ENCODE results near the gene ZBTB18. TPM values are rescaled to one million over a fixed set of nuclear protein-coding genes. Genes with fewer than 3 reads are reported as not detected.

The ZBTB18 gene
- total RNA-seq, 1 donor from 2014 or later, result 515 TPM

- DNase-seq (ENCODE audit: low spot score in 2 of 2) (no peak), FAIRE-seq (no peak)
Observed at GRCh38 chr1:244057474-244058385, 6.6 kb downstream of the ZBTB18 start.

GRCh38 chr1:244060117-244060516, 9.0 kb downstream of the ZBTB18 start:
- DNase-seq (ENCODE audit: low spot score in 2 of 2) (no peak), FAIRE-seq (peak; percentile 45)

DNA sequence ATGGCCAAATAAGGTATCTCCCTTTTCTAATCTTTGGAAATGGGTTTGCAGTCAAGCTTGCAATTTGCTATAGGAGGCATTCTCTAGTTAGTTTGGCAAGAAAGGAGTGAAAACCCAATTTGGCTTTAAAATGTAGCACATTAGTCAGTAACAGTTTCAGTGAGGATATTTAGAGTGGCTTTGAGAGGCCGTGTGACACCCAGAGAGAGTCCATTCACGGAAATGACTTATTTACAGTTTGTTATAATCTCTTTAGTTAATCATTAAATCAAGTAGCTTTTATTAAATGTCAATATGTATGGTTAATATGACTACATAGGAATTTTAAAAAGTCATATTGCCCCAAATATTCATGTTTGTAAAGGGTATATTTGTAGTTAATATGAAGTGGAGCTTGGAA, 9.6 kb downstream of the ZBTB18 start:
- FAIRE-seq (no peak), DNase-seq (ENCODE audit: low spot score in 2 of 2) (no peak)

DNA sequence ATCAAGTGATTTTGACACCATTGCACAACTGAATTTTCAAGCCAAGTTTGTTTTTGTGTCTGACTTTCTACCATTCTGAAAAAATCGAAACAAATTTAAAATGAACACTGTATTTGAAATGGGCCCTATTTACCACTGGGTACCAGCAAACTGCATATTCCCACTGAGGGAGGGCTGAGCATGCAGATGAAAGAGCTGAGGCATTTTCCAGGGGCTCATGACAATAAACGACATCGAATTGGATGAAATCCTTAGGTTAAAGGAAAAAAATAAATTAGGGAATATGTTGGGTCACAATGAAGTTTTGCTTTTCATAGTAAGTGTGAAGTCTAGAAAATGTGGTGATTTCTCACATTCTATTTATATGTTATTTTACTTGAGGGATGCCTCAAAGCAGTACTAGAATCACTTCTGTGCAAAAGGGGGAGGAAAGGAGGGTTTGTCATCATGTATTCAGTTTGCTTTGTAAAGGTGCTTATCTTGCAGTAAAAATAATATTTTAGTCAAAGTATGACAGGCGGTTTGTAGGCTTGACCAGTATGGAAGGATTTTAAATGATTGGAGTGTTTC, 11.2 kb downstream of the ZBTB18 start:
- no peak for FAIRE-seq
- DNase-seq (ENCODE audit: low spot score in 2 of 2), result no peak

DNA sequence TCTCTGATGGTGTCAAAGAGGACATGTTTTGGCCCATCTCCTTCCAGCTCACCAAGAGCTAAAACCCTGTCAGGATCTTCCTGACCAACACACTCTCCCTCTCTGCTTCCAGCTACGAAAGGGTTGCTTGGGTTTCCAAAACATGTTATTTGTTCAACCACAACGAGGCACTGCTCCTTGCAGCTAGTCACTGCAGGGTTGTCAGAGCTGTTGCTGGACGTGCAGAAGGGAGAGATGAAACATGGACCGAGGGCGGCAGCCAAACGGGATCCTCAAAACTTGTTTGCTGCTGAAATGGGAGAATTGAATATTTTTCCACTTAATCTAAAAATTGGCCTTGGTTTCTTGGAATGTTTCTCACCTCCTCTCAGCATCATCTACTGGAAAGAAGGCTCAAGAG, 12.4 kb downstream of the ZBTB18 start:
- FAIRE-seq (no peak), DNase-seq (ENCODE audit: low spot score in 2 of 2) (no peak)

DNA sequence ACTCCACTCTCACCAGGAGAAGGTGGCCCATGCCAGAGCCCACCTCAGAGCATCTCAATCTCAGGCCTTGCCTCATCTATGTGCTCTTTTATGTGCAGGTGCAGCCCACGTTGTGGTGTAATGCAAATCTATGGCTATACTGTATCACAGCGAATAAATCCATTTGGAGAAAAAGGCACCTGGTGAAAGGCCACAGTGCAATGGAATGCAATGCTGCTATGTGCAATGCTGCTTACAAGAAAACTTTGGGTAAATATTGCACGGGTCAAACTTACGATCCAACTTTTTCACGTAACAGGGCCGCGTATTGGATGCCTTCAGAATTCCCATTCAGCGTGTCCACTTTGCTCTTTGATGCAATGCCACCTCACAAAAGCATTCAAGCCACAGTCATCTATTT, 13.5 kb downstream of the ZBTB18 start:
- DNase-seq (ENCODE audit: low spot score in 2 of 2) (no peak), FAIRE-seq (no peak)

DNA sequence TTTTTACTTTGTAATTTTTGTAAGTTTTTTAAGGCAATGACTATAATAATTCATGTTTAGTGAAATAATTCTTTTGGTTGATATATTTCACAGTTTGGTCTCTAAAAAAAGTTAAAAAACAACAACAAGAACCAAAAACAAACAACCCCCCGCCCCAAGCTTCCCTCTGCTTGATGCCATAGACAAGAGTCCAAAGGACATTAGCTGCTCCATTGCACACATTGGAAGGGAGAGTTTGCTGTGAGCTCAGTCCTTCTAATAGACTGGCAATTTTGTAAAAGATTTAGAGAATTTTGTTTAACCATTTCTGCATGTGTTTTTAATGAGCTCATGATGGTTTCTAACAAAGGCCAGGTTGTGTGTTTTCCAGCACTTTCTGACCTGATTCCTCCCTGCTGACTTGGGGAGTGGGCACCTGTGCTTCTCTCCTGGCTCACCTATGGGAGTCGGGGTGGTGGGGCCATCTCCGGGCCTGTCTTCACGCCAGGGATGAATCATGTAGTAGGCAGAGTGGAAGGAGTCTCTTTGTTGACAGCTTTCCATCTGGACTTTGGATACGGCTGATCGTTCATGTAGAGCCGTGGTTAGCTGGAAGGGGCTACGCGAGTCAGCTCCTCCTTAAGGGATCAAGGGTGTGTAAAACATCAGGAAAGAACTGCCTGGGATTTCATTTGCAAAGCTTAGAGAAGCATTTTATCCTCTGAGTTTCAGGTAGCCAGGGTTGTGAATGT, 14.1 kb downstream of the ZBTB18 start:
- FAIRE-seq (no peak), DNase-seq (ENCODE audit: low spot score in 2 of 2) (no peak)

DNA sequence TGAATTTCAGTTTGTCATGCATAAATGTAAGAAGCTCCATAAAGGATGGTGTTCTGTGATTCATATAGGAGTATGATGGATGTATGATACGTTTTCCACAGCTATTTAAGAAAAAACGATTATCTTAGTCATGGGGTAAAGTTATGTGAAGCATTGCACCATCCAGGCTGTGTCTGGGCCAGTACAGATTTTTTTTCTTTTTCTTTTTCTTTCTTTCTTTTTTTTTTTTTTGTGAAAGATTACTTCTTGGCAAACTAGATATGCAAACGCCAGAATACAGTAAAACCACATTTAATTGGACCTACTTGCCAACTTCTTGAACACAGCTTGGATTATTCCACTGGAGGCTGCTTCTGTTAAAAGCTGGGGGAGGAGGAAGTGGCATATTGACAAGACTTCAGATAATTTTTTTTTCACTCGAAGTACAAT, 14.9 kb downstream of the ZBTB18 start:
- FAIRE-seq, result no peak
- no peak for DNase-seq (ENCODE audit: low spot score in 2 of 2)

- no peak for DNase-seq (ENCODE audit: low spot score in 2 of 2)
- no peak for FAIRE-seq
Observed at GRCh38 chr1:244066954-244067716, 16.1 kb downstream of the ZBTB18 start.

DNA sequence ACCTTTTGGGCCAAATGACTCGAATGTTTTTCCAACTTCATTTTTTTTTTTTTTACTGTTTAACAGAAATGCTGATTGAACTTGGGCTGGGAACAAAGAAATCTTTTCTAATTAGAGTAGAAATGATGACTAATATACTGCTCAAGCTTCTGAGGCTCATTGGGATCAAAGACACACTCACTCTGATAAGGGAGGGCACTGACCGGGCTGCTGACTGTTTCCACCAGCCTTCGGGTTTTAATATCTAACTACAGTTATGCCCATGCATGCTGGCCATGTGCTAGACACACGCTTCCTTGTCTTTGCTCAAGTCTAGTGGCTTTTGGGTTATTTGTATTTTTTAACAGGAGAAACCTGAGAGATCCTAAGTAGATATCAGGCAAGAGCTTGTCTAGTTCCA, 16.8 kb downstream of the ZBTB18 start:
- FAIRE-seq (no peak), DNase-seq (ENCODE audit: low spot score in 2 of 2) (no peak)

DNA sequence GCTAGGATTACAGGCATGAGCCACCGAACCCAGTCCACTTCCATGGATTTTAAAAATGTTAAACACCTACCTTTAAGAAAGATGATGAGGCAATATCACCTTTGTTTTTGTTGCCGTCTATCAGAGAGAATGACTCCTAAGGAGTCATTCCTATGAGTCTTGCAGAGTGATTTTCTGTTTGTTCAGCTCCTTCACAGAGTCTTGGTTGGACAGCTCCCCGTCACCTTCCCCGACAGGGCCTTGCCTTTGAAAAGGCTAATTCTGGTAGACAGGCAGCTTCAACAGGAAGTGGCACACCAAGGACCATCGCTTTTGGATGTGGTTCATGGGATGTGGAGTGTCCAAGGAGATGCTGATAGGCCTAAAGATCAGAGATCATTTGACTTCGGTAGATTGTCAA, 17.5 kb downstream of the ZBTB18 start:
- DNase-seq (ENCODE audit: low spot score in 2 of 2) (no peak), FAIRE-seq (no peak)

DNA sequence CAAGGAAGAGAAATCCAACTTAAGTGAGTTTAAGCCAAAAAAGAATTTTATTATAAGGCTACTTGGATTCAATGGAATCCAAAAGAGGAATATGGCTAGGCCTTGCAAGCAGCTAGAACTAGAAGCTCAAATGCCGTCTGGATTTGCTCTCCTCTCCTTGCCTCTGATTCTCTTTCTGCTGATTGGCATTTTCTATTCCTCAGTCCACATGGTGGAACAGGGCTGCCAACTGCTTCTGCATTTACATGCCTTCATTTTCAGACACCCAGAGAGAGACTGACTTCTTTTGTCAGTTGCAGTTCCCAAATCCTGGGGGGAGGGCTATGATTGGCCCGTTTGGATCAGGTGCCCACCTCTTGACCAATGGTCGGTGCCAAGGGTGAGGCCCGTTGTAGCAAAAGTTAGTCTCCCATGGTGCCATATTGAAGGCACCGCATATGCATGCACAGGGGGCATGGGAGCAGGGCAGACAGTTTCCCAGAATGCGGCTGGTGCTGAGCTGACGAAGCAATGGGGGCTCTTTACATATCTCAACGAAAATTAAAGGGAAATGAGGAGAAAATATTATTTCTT, 18.3 kb downstream of the ZBTB18 start:
- no peak for DNase-seq (ENCODE audit: low spot score in 2 of 2)
- no peak for FAIRE-seq

- DNase-seq (ENCODE audit: low spot score in 2 of 2) (no peak), FAIRE-seq (no peak)
Observed at GRCh38 chr1:244074559-244075171, 23.6 kb downstream of the ZBTB18 start.

GRCh38 chr1:244075247-244075722, 24.2 kb downstream of the ZBTB18 start:
- FAIRE-seq, result no peak
- no peak for DNase-seq (ENCODE audit: low spot score in 2 of 2)

DNA sequence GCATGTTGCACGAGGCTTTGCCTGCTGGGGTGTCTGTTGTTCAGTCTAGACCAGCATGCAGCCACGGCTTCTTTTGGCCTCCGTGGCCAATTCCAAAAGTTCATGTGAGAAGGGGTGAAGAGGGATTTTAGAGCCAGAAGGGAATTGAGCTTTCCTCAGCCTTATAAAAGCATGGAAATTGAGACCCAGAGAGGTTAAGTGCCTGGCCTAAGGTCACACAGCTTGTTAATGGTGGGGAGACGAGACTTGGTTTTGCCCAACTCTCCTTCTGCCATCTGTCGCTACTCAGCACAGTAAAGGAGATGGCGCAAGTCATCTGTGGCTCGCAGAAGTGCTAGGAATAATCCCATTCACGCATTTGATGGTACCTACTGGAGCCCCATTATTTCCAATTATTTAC, 25.7 kb downstream of the ZBTB18 start:
- no peak for DNase-seq (ENCODE audit: low spot score in 2 of 2)
- no peak for FAIRE-seq

DNA sequence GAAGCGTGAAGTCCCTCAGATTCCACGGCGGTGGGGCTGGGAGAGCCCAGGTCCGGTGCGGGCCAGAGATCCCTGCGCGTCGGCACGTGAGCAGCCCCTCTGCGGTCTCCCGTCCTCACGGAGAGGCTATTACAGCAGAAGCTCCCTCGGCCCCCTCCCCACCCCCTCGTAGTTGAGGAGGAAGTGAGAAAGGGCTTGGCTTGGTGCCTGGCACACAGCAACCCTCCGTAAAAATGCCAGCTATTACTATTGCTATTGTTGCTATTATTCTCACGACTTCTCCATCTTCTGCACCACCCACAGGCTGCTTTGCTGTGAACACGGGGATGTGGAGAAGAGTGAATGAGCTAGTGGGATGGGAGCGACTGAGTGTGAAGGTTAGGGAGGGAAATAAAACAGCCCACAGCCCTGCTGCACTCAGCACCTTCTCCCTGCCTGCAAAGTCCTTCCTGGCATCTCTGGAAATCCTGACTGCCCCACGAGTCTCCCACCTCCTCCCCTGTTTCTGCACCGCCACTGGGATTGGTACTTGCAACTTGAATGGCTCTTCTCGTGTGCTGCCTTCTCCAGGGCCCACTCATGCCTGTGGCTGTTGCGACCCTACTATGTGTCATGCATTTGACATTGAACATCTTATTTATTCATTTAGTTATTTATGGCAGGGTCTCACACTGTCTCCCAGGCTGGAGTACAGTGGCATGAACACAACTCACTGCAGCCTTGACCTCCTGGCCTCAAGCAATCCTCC, 26.6 kb downstream of the ZBTB18 start:
- no peak for FAIRE-seq
- no peak for DNase-seq (ENCODE audit: low spot score in 2 of 2)

DNA sequence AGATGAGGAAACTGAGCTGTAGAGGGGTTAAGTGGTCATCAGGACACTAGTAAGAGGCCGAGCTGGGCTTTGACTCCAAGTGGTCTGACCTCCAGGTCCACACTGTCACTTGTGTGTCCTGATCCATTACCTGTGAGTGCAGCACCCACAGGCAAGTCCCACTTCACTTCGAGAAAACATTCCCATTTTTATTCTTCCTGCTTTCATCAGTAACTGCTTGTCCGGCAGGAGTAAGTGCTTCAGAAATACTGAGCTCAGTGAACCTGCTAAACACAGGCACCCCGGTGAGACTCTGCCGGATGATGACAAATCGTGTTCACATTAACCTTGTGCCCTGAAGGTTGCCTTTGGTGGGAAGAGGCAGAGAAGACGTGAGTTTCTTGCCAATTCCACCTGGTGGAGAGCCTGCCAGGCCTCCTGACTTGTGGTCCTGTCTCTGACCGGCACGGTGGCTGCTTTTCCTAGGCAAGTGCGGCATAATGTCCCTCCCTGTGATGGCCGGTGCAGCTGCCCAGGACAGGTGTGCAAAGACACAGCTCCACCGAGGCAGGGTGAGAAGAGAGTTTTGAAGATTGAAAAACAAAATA, 29.4 kb downstream of the ZBTB18 start:
- DNase-seq (ENCODE audit: low spot score in 2 of 2), result no peak
- FAIRE-seq, result no peak

GRCh38 chr1:244082969-244083368, 31.9 kb downstream of the ZBTB18 start:
- FAIRE-seq (no peak), DNase-seq (ENCODE audit: low spot score in 2 of 2) (no peak)

Measured in frontal cortex (tissue), 4 donors.